ENCODE measurements around the gene MAS1.
"Not testable (repeated sequence)": the region's sequence is repeated elsewhere in the genome, so short reads cannot be mapped to it uniquely, and the experiment has no call there.

MAS1 gene

DNA sequence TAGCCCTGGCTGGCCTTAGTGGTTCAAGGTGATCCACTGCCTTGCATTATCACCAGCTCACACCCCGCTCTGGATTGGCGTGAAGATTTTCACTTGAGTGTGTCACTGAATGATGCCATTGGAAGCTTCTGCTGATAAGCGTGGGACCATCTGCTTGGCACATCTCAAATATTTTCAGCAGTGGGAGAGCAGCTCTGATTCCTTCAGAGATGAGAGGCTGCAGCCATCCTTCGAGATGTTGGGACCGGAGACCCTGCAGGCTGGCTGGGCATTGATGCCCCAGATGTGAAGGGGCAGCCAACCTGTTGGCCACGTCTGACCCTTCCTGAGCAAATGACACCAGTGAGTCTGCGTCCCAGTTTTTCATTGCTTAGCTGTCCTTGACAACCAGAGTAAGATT lies at the start of gene MAS1:
Gene MAS1 (plus strand): TSS at position 197 of the 400 bp plus-strand sequence. CDS start 15,968 bp downstream, outside the sequence.
- TF ChIP-seq, protein P1, sequence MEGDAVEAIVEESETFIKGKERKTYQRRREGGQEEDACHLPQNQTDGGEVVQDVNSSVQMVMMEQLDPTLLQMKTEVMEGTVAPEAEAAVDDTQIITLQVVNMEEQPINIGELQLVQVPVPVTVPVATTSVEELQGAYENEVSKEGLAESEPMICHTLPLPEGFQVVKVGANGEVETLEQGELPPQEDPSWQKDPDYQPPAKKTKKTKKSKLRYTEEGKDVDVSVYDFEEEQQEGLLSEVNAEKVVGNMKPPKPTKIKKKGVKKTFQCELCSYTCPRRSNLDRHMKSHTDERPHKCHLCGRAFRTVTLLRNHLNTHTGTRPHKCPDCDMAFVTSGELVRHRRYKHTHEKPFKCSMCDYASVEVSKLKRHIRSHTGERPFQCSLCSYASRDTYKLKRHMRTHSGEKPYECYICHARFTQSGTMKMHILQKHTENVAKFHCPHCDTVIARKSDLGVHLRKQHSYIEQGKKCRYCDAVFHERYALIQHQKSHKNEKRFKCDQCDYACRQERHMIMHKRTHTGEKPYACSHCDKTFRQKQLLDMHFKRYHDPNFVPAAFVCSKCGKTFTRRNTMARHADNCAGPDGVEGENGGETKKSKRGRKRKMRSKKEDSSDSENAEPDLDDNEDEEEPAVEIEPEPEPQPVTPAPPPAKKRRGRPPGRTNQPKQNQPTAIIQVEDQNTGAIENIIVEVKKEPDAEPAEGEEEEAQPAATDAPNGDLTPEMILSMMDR (IDR thresholded peaks at IDR 0.05; ENCODE audit: control extremely low read depth, extremely low read depth, low read depth, missing control alignments), result no peak
- CTCF ChIA-PET, result interaction anchor here (1.2 kb wide), 1 partner anchor 18 kb away, joined by 4 read pairs; no protein-coding TSS in a partner anchor
- no peak for DNase-seq (ENCODE audit: extremely low spot score)
- POLR2A ChIA-PET, result no interaction called here

DNA sequence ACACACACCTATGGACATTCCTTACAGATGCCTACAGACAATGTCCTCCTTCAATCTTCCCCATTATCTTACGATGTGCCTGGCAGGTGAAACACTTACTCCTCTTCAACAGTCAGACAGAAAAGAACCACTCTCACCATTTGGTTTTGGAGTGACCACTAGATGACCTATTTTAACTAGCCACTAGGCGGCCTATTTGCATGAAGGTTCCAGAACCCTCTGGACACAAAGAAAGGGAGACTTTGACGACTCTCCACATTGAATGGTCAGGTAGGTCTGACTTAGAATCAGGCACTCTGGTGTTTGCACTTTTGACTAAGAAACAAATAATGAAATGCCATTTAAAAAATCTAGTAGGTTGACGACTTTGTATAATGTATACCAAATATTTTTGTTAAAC lies 48.8 kb upstream of the MAS1 start:
- no peak for DNase-seq (ENCODE audit: extremely low spot score)
- TF ChIP-seq, protein P1 (IDR thresholded peaks at IDR 0.05; ENCODE audit: control extremely low read depth, extremely low read depth, low read depth, missing control alignments), result no peak
- ChIA-PET POLR2A (no interaction called here), CTCF (no interaction called here)

DNA sequence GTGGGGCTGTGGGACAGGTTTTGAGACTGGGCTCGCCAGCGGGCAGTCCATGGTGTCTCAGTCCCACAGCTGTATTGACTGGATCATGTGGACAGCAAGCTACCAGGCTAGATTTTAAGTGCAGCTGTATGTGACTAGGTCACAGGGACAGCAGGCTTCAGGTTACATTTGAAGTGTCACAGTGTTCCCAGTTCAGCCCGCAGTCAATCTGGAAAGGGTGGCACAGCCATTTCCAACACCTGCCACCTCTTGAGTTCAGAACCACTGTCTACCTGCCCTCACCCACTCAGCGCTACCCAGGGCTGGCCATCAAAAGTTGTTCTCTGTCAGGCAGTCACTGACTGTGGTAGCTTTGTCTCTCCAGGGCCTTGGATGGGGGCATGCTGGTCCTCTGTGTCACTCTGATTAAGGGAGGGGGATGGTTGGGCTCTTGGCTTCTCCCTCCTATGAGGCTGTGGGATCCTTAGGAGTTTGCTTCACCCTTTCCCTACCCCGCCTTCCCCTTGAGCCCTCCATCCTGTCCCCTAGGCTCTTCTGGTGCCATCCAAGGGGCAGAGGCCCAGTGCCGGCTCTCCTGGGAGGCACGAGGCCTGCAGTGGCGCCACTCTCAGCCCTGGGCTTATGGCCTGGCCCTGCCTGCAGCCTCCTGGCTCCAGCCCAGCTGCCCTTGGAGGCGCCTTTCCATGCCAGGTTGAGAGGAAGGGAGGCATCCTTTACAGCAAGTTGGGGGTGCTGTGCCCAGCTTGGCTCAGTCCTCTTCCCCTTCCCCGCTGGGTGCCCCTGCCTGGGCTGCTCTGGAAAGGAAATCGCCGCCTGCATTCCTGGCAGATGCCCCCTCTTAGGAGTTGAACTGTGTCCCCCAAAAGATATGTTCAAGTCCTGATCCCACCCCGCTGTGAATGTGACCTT lies 45.8 kb upstream of the MAS1 start:
- TF ChIP-seq, protein P1 (IDR thresholded peaks at IDR 0.05; ENCODE audit: control extremely low read depth, extremely low read depth, low read depth, missing control alignments), result no peak
- ChIA-PET POLR2A (no interaction called here), CTCF (interaction anchor here (0.8 to 1.4 kb wide), 2 partner anchors 11 to 26 kb away, joined by 3 to 4 read pairs; no protein-coding TSS in a partner anchor)
- DNase-seq (ENCODE audit: extremely low spot score), result no peak

- DNase-seq (ENCODE audit: extremely low spot score); POLR2A ChIA-PET: not testable (repeated sequence)
- CTCF ChIA-PET, result interaction anchor here (1.3 kb wide), 1 partner anchor 686 kb away, joined by 3 read pairs; no protein-coding TSS in a partner anchor
Observed at GRCh38 chr6:159848552-159848951, 42.2 kb upstream of the MAS1 start.

- DNase-seq (ENCODE audit: extremely low spot score); POLR2A ChIA-PET: not testable (repeated sequence)
- CTCF ChIA-PET, result interaction anchor here (1.0 kb wide), 1 partner anchor 14 kb away, joined by 3 read pairs; no protein-coding TSS in a partner anchor
Observed at GRCh38 chr6:159849851-159850250, 40.9 kb upstream of the MAS1 start.

GRCh38 chr6:159852877-159853276 lies 37.9 kb upstream of the MAS1 start:
- CTCF ChIA-PET, result interaction anchor here (1.1 to 2.3 kb wide), 4 partner anchors 13 to 160 kb away, joined by 3 to 9 read pairs (median 6); partner anchors contain the start of gene SOD2

DNA sequence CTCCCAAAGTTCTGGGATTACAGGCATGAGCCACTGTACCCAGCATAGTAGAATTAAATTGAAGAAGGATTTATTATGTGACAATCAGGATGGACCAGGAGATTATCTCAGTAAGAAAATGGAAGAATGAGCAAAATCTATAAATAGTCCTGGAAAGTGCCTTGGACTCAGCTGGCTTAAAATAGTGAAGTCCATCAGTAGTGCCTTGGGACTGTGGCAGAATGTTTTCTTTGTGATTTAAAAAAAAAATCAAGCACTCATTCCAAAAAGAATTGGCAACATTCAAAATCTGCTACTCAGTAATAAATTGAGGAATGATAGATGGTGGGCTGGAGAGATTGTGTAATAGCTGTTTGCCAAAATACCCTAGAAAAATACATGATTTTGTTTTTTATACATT lies 37.0 kb upstream of the MAS1 start:
- POLR2A ChIA-PET, result interaction anchor here (0.6 kb wide), 1 partner anchor 149 kb away, joined by 4 read pairs; no protein-coding TSS in a partner anchor
- TF ChIP-seq, protein P1 (IDR thresholded peaks at IDR 0.05; ENCODE audit: control extremely low read depth, extremely low read depth, low read depth, missing control alignments), result no peak
- CTCF ChIA-PET, result interaction anchor here (2.3 kb wide), 1 partner anchor 12 kb away, joined by 9 read pairs; no protein-coding TSS in a partner anchor
- DNase-seq (ENCODE audit: extremely low spot score), result no peak

More at GRCh38 chr6:159852877-159853276, 37.9 kb upstream of the MAS1 start:
- DNase-seq (ENCODE audit: extremely low spot score), result no peak
- POLR2A ChIA-PET, result no interaction called here
- TF ChIP-seq, protein P1 (IDR thresholded peaks at IDR 0.05; ENCODE audit: control extremely low read depth, extremely low read depth, low read depth, missing control alignments), result peak; percentile 32
